Activated T-cell treated with anti-CD3 and anti-CD28 coated beads, Interleukin-2, amount 50 U/mL, for 4 hours (primary cell): Measurements from ENCODE around the gene GUCA2B. TPM values are rescaled to one million over a fixed set of nuclear protein-coding genes. Genes with fewer than 3 reads are reported as not detected.

ENCODE experiments used
- ATAC-seq, 2 donors: fragments of 200-7000 bp; cut with Tn5 transposase; one replicate each; pipeline ENCODE4 v1.10.0; 2021
- DNase-seq: peaks from one replicate; pipeline ENCODE4 v3.0.0-alpha.2; 2020
- H3K27me3 Mint-ChIP-seq: one replicate; pipeline ENCODE4 v1.8.0; 2021; ENCODE audit warnings: low read depth, mixed read lengths
- H3K36me3 Mint-ChIP-seq: one replicate; pipeline ENCODE4 v1.8.0; 2022; ENCODE audit warnings: mixed read lengths; ENCODE audit not compliant: insufficient read depth
- H3K4me1 Mint-ChIP-seq: one replicate; pipeline ENCODE4 v1.8.0; 2021; ENCODE audit warnings: low read depth, mixed read lengths
- H3K4me3 Mint-ChIP-seq: one replicate; pipeline ENCODE4 v1.8.0; 2021; ENCODE audit warnings: mild to moderate bottlenecking, moderate library complexity, mixed read lengths
- H3K9me3 Mint-ChIP-seq: one replicate; pipeline ENCODE4 v1.8.0; 2021; ENCODE audit warnings: mixed read lengths
- total RNA-seq, 3 donors: library from RNA; stranded (reverse); gene quantifications; one replicate each; pipeline ENCODE4 v1.2.1, GENCODE V29; 2021

The GUCA2B gene
- total RNA-seq, result not detected

- Mint-ChIP-seq H3K27me3 (peaks cover 2% of the 10 kb centered on the region), H3K36me3 (no peaks in the 10 kb centered on the region), H3K4me3 (no peak within 1 kb of the TSS), H3K9me3 (no peaks in the 10 kb centered on the region), H3K4me1 (peaks cover 6% of the 10 kb centered on the region)
- no peak for ATAC-seq
- DNase-seq, result no peak
Observed at GRCh38 chr1:42152907-42153600, at the start of gene GUCA2B. GUCA2B (plus strand) TSS chr1:42153410; CDS start chr1:42153451, 41 bp downstream.

- no peak overlapping the region for H3K4me3 Mint-ChIP-seq
- H3K27me3 Mint-ChIP-seq, result peaks cover 8% of the 10 kb centered on the region
- no peak for ATAC-seq
- no peaks in the 10 kb centered on the region for H3K9me3 Mint-ChIP-seq
- no peak for DNase-seq
- H3K4me1 Mint-ChIP-seq, result no peaks in the 10 kb centered on the region
- H3K36me3 Mint-ChIP-seq, result no peaks in the 10 kb centered on the region
Observed at GRCh38 chr1:42105025-42105424, 48.2 kb upstream of the GUCA2B start.

- ATAC-seq (no peak), DNase-seq (no peak)
- no peak overlapping the region for H3K4me3 Mint-ChIP-seq
- H3K36me3 Mint-ChIP-seq, result no peaks in the 10 kb centered on the region
- H3K4me1 Mint-ChIP-seq, result no peaks in the 10 kb centered on the region
- peaks cover 10% of the 10 kb centered on the region for H3K27me3 Mint-ChIP-seq
- H3K9me3 Mint-ChIP-seq, result no peaks in the 10 kb centered on the region
Observed at GRCh38 chr1:42108309-42108708, 44.9 kb upstream of the GUCA2B start.

- H3K4me1 Mint-ChIP-seq, result no peaks in the 10 kb centered on the region
- ATAC-seq, result no peak
- no peak for DNase-seq
- no peaks in the 10 kb centered on the region for H3K9me3 Mint-ChIP-seq
- H3K4me3 Mint-ChIP-seq, result no peak overlapping the region
- H3K27me3 Mint-ChIP-seq, result peaks cover 6% of the 10 kb centered on the region
- H3K36me3 Mint-ChIP-seq, result no peaks in the 10 kb centered on the region
Observed at GRCh38 chr1:42109600-42109999, 43.6 kb upstream of the GUCA2B start.

- no peak overlapping the region for H3K4me3 Mint-ChIP-seq
- peaks cover 15% of the 10 kb centered on the region for H3K27me3 Mint-ChIP-seq
- no peaks in the 10 kb centered on the region for H3K36me3 Mint-ChIP-seq
- ATAC-seq (no peak), DNase-seq (no peak)
- H3K4me1 Mint-ChIP-seq, result no peaks in the 10 kb centered on the region
- no peaks in the 10 kb centered on the region for H3K9me3 Mint-ChIP-seq
Observed at GRCh38 chr1:42114229-42114628, 39.0 kb upstream of the GUCA2B start.

GRCh38 chr1:42117214-42117613, 36.0 kb upstream of the GUCA2B start:
- ATAC-seq (no peak), DNase-seq (no peak)
- no peaks in the 10 kb centered on the region for H3K4me1 Mint-ChIP-seq
- H3K36me3 Mint-ChIP-seq, result no peaks in the 10 kb centered on the region
- no peak overlapping the region for H3K4me3 Mint-ChIP-seq
- H3K27me3 Mint-ChIP-seq, result peaks cover 17% of the 10 kb centered on the region
- H3K9me3 Mint-ChIP-seq, result peaks cover 7% of the 10 kb centered on the region

GRCh38 chr1:42118125-42118524, 35.1 kb upstream of the GUCA2B start:
- Mint-ChIP-seq H3K4me3 (no peak overlapping the region), H3K36me3 (no peaks in the 10 kb centered on the region), H3K4me1 (no peaks in the 10 kb centered on the region), H3K27me3 (peaks cover 15% of the 10 kb centered on the region), H3K9me3 (peaks cover 9% of the 10 kb centered on the region)
- ATAC-seq (no peak), DNase-seq (no peak)

GRCh38 chr1:42122408-42122807, 30.8 kb upstream of the GUCA2B start:
- H3K27me3 Mint-ChIP-seq, result peaks cover 5% of the 10 kb centered on the region
- peaks cover 9% of the 10 kb centered on the region for H3K9me3 Mint-ChIP-seq
- no peak overlapping the region for H3K4me3 Mint-ChIP-seq
- no peak for DNase-seq
- no peaks in the 10 kb centered on the region for H3K36me3 Mint-ChIP-seq
- ATAC-seq, result no peak
- H3K4me1 Mint-ChIP-seq, result no peaks in the 10 kb centered on the region

- Mint-ChIP-seq H3K9me3 (peaks cover 9% of the 10 kb centered on the region), H3K36me3 (no peaks in the 10 kb centered on the region), H3K4me3 (no peak overlapping the region), H3K4me1 (no peaks in the 10 kb centered on the region), H3K27me3 (peaks cover 5% of the 10 kb centered on the region)
- DNase-seq (no peak), ATAC-seq (no peak)
Observed at GRCh38 chr1:42125552-42125951, 27.7 kb upstream of the GUCA2B start.

- Mint-ChIP-seq H3K36me3 (no peaks in the 10 kb centered on the region), H3K9me3 (no peaks in the 10 kb centered on the region), H3K4me3 (no peak overlapping the region), H3K27me3 (peaks cover 2% of the 10 kb centered on the region), H3K4me1 (no peaks in the 10 kb centered on the region)
- no peak for ATAC-seq
- no peak for DNase-seq
Observed at GRCh38 chr1:42127767-42128166, 25.4 kb upstream of the GUCA2B start.

GRCh38 chr1:42128499-42128898, 24.7 kb upstream of the GUCA2B start:
- Mint-ChIP-seq H3K36me3 (no peaks in the 10 kb centered on the region), H3K27me3 (peaks cover 2% of the 10 kb centered on the region), H3K4me3 (no peak overlapping the region), H3K4me1 (no peaks in the 10 kb centered on the region), H3K9me3 (no peaks in the 10 kb centered on the region)
- no peak for ATAC-seq
- no peak for DNase-seq

- Mint-ChIP-seq H3K36me3 (no peaks in the 10 kb centered on the region), H3K27me3 (peaks cover 2% of the 10 kb centered on the region), H3K9me3 (no peaks in the 10 kb centered on the region), H3K4me1 (no peaks in the 10 kb centered on the region), H3K4me3 (no peak overlapping the region)
- ATAC-seq (no peak), DNase-seq (no peak)
Observed at GRCh38 chr1:42128964-42129363, 24.2 kb upstream of the GUCA2B start.

- Mint-ChIP-seq H3K4me1 (no peaks in the 10 kb centered on the region), H3K4me3 (no peak overlapping the region), H3K27me3 (peaks cover 2% of the 10 kb centered on the region), H3K36me3 (no peaks in the 10 kb centered on the region), H3K9me3 (no peaks in the 10 kb centered on the region)
- DNase-seq (no peak), ATAC-seq (no peak)
Observed at GRCh38 chr1:42130061-42130660, 23.0 kb upstream of the GUCA2B start.

- H3K27me3 Mint-ChIP-seq, result peaks cover 2% of the 10 kb centered on the region
- H3K4me1 Mint-ChIP-seq, result no peaks in the 10 kb centered on the region
- DNase-seq (no peak), ATAC-seq (no peak)
- no peaks in the 10 kb centered on the region for H3K36me3 Mint-ChIP-seq
- no peaks in the 10 kb centered on the region for H3K9me3 Mint-ChIP-seq
- no peak overlapping the region for H3K4me3 Mint-ChIP-seq
Observed at GRCh38 chr1:42133390-42133789, 19.8 kb upstream of the GUCA2B start.

- H3K4me3 Mint-ChIP-seq, result no peak overlapping the region
- no peaks in the 10 kb centered on the region for H3K9me3 Mint-ChIP-seq
- H3K27me3 Mint-ChIP-seq, result peaks cover 2% of the 10 kb centered on the region
- H3K36me3 Mint-ChIP-seq, result no peaks in the 10 kb centered on the region
- H3K4me1 Mint-ChIP-seq, result no peaks in the 10 kb centered on the region
- no peak for ATAC-seq
- DNase-seq, result no peak
Observed at GRCh38 chr1:42133809-42134526, 19.2 kb upstream of the GUCA2B start.
